ENCODE results near the gene ARL15. TPM values are rescaled to one million over a fixed set of nuclear protein-coding genes. Genes with fewer than 3 reads are reported as not detected.

Gene ARL15
- total RNA-seq, 3 donors from 2014 or later: 5.4 to 6.3 (median 6.1) TPM

GRCh38 chr5:54282876-54283275 is 27.5 kb downstream of the ARL15 start:
- Mint-ChIP-seq H3K27me3 (ENCODE audit: low read depth) (no peaks in the 10 kb centered on the region), H3K4me3 (no peak overlapping the region)

GRCh38 chr5:54281960-54282692 is 28.2 kb downstream of the ARL15 start:
- H3K27me3 Mint-ChIP-seq (ENCODE audit: low read depth): no peaks in the 10 kb centered on the region
- peaks cover 9% of the 10 kb centered on the region for H3K9me3 Mint-ChIP-seq

More at GRCh38 chr5:54282876-54283275, 27.5 kb downstream of the ARL15 start:
- DNase-seq: no peak
- Mint-ChIP-seq H3K4me1 (ENCODE audit: low read depth) (no peaks in the 10 kb centered on the region), H3K9me3 (peaks cover 11% of the 10 kb centered on the region), H3K36me3 (ENCODE audit: insufficient read depth) (peaks cover 33% of the 10 kb centered on the region)
- no peak for ATAC-seq

GRCh38 chr5:54279960-54280359 is 30.4 kb downstream of the ARL15 start:
- H3K4me1 Mint-ChIP-seq (ENCODE audit: low read depth): peaks cover 2% of the 10 kb centered on the region
- H3K9me3 Mint-ChIP-seq: peaks cover 3% of the 10 kb centered on the region
- H3K4me3 Mint-ChIP-seq: no peak overlapping the region
- H3K27me3 Mint-ChIP-seq (ENCODE audit: low read depth): no peaks in the 10 kb centered on the region
- ATAC-seq (no peak), DNase-seq (no peak)
- H3K36me3 Mint-ChIP-seq (ENCODE audit: insufficient read depth): peaks cover 40% of the 10 kb centered on the region

More at GRCh38 chr5:54281960-54282692, 28.2 kb downstream of the ARL15 start:
- H3K4me3 Mint-ChIP-seq: no peak overlapping the region
- ATAC-seq: no peak
- DNase-seq: no peak
- peaks cover 35% of the 10 kb centered on the region for H3K36me3 Mint-ChIP-seq (ENCODE audit: insufficient read depth)
- no peaks in the 10 kb centered on the region for H3K4me1 Mint-ChIP-seq (ENCODE audit: low read depth)

GRCh38 chr5:54278979-54279717 is 31.2 kb downstream of the ARL15 start:
- Mint-ChIP-seq H3K4me1 (ENCODE audit: low read depth) (peaks cover 3% of the 10 kb centered on the region), H3K36me3 (ENCODE audit: insufficient read depth) (peaks cover 38% of the 10 kb centered on the region), H3K4me3 (no peak overlapping the region), H3K27me3 (ENCODE audit: low read depth) (no peaks in the 10 kb centered on the region), H3K9me3 (peaks cover 3% of the 10 kb centered on the region)
- DNase-seq (no peak), ATAC-seq (no peak)

GRCh38 chr5:54278036-54278830 is 32.1 kb downstream of the ARL15 start:
- H3K36me3 Mint-ChIP-seq (ENCODE audit: insufficient read depth): peaks cover 37% of the 10 kb centered on the region
- H3K4me3 Mint-ChIP-seq: no peak overlapping the region
- H3K9me3 Mint-ChIP-seq: peaks cover 3% of the 10 kb centered on the region
- no peak for DNase-seq
- H3K27me3 Mint-ChIP-seq (ENCODE audit: low read depth): no peaks in the 10 kb centered on the region
- H3K4me1 Mint-ChIP-seq (ENCODE audit: low read depth): peaks cover 10% of the 10 kb centered on the region
- ATAC-seq: no peak

- ATAC-seq: no peak
- Mint-ChIP-seq H3K36me3 (ENCODE audit: insufficient read depth) (peaks cover 32% of the 10 kb centered on the region), H3K4me1 (ENCODE audit: low read depth) (peaks cover 12% of the 10 kb centered on the region), H3K27me3 (ENCODE audit: low read depth) (no peaks in the 10 kb centered on the region), H3K9me3 (no peaks in the 10 kb centered on the region), H3K4me3 (no peak overlapping the region)
- no peak for DNase-seq
These were observed 34.3 kb downstream of the ARL15 start for GRCh38 chr5:54276048-54276447.

GRCh38 chr5:54275361-54275760 is 35.0 kb downstream of the ARL15 start:
- DNase-seq (no peak), ATAC-seq (no peak)
- Mint-ChIP-seq H3K4me1 (ENCODE audit: low read depth) (peaks cover 12% of the 10 kb centered on the region), H3K27me3 (ENCODE audit: low read depth) (no peaks in the 10 kb centered on the region), H3K36me3 (ENCODE audit: insufficient read depth) (peaks cover 28% of the 10 kb centered on the region), H3K4me3 (no peak overlapping the region), H3K9me3 (no peaks in the 10 kb centered on the region)

GRCh38 chr5:54274944-54275343 is 35.4 kb downstream of the ARL15 start:
- DNase-seq: no peak
- peaks cover 23% of the 10 kb centered on the region for H3K36me3 Mint-ChIP-seq (ENCODE audit: insufficient read depth)
- H3K4me3 Mint-ChIP-seq: no peak overlapping the region
- no peaks in the 10 kb centered on the region for H3K9me3 Mint-ChIP-seq
- peaks cover 12% of the 10 kb centered on the region for H3K4me1 Mint-ChIP-seq (ENCODE audit: low read depth)
- H3K27me3 Mint-ChIP-seq (ENCODE audit: low read depth): no peaks in the 10 kb centered on the region
- ATAC-seq: no peak

GRCh38 chr5:54273715-54274114 is 36.7 kb downstream of the ARL15 start:
- peaks cover 12% of the 10 kb centered on the region for H3K4me1 Mint-ChIP-seq (ENCODE audit: low read depth)
- H3K4me3 Mint-ChIP-seq: no peak overlapping the region
- ATAC-seq (no peak), DNase-seq (no peak)
- no peaks in the 10 kb centered on the region for H3K9me3 Mint-ChIP-seq
- H3K36me3 Mint-ChIP-seq (ENCODE audit: insufficient read depth): peaks cover 16% of the 10 kb centered on the region
- no peaks in the 10 kb centered on the region for H3K27me3 Mint-ChIP-seq (ENCODE audit: low read depth)

- no peak overlapping the region for H3K4me3 Mint-ChIP-seq
These were observed 37.6 kb downstream of the ARL15 start for GRCh38 chr5:54272746-54273145.

GRCh38 chr5:54270326-54270725 is 40.0 kb downstream of the ARL15 start:
- Mint-ChIP-seq H3K27me3 (ENCODE audit: low read depth) (no peaks in the 10 kb centered on the region), H3K4me3 (no peak overlapping the region), H3K36me3 (ENCODE audit: insufficient read depth) (peaks cover 6% of the 10 kb centered on the region), H3K4me1 (ENCODE audit: low read depth) (peaks cover 13% of the 10 kb centered on the region), H3K9me3 (no peaks in the 10 kb centered on the region)
- ATAC-seq (no peak), DNase-seq (no peak)

More at GRCh38 chr5:54272746-54273145, 37.6 kb downstream of the ARL15 start:
- H3K27me3 Mint-ChIP-seq (ENCODE audit: low read depth): no peaks in the 10 kb centered on the region
- H3K36me3 Mint-ChIP-seq (ENCODE audit: insufficient read depth): peaks cover 15% of the 10 kb centered on the region
- DNase-seq: no peak
- H3K9me3 Mint-ChIP-seq: no peaks in the 10 kb centered on the region
- peaks cover 12% of the 10 kb centered on the region for H3K4me1 Mint-ChIP-seq (ENCODE audit: low read depth)
- no peak for ATAC-seq

GRCh38 chr5:54264574-54264973 is 45.8 kb downstream of the ARL15 start:
- Mint-ChIP-seq H3K27me3 (ENCODE audit: low read depth) (no peaks in the 10 kb centered on the region), H3K4me1 (ENCODE audit: low read depth) (peaks cover 12% of the 10 kb centered on the region), H3K36me3 (ENCODE audit: insufficient read depth) (peaks cover 8% of the 10 kb centered on the region), H3K4me3 (no peak overlapping the region), H3K9me3 (no peaks in the 10 kb centered on the region)
- DNase-seq (no peak), ATAC-seq (no peak)

GRCh38 chr5:54263447-54263846 is 46.9 kb downstream of the ARL15 start:
- ATAC-seq: no peak

GRCh38 chr5:54261596-54261995 is 48.8 kb downstream of the ARL15 start:
- no peak for ATAC-seq
- H3K27me3 Mint-ChIP-seq (ENCODE audit: low read depth): no peaks in the 10 kb centered on the region
- no peak for DNase-seq
- H3K36me3 Mint-ChIP-seq (ENCODE audit: insufficient read depth): peaks cover 4% of the 10 kb centered on the region
- no peak overlapping the region for H3K4me3 Mint-ChIP-seq
- H3K4me1 Mint-ChIP-seq (ENCODE audit: low read depth): peaks cover 30% of the 10 kb centered on the region
- H3K9me3 Mint-ChIP-seq: no peaks in the 10 kb centered on the region

More at GRCh38 chr5:54263447-54263846, 46.9 kb downstream of the ARL15 start:
- peaks cover 5% of the 10 kb centered on the region for H3K36me3 Mint-ChIP-seq (ENCODE audit: insufficient read depth)
- H3K4me1 Mint-ChIP-seq (ENCODE audit: low read depth): peaks cover 17% of the 10 kb centered on the region
- no peaks in the 10 kb centered on the region for H3K9me3 Mint-ChIP-seq
- no peaks in the 10 kb centered on the region for H3K27me3 Mint-ChIP-seq (ENCODE audit: low read depth)
- no peak overlapping the region for H3K4me3 Mint-ChIP-seq
- DNase-seq: no peak

Data from activated T-cell treated with anti-CD3 and anti-CD28 coated beads, Interleukin-2, amount 50 U/mL, for 4 hours (primary cell).